Erythroblast (primary cell): Measurements from ENCODE around the gene DDR1.

Source experiments
- GATA1 ChIP-seq: IDR thresholded peaks from 2 replicates; pipeline ENCODE4 v1.6.1; 2011; ENCODE audit warnings: low read depth, mild to moderate bottlenecking, control low read depth, low read length, moderate library complexity
- POLR2A ChIP-seq: IDR thresholded peaks from 2 replicates; pipeline ENCODE4 v1.6.1; 2011; ENCODE audit warnings: mild to moderate bottlenecking, low read length

DNA sequence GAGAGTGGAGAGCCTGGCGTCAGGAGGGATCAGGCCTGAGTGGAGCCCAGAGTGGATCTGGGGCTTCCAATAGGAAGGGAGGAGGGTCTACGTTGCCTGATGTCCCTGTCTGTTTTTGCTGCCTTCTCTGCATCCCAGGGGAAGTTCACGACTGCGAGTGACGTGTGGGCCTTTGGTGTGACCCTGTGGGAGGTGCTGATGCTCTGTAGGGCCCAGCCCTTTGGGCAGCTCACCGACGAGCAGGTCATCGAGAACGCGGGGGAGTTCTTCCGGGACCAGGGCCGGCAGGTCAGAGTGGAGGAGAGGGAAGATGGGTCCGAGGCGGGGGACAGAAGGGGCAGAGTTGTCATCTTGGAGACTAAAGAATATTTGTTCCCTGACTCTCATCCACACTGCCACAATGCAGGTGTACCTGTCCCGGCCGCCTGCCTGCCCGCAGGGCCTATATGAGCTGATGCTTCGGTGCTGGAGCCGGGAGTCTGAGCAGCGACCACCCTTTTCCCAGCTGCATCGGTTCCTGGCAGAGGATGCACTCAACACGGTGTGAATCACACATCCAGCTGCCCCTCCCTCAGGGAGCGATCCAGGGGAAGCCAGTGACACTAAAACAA is 14.5 kb downstream of the DDR1 start:
- TF ChIP-seq POLR2A (no peak), GATA1 (no peak)
